ENCODE measurements around the gene FAM222A. TPM values are rescaled to one million over a fixed set of nuclear protein-coding genes. Genes with fewer than 3 reads are reported as not detected.
"Not testable (repeated sequence)": the region's sequence is repeated elsewhere in the genome, so short reads cannot be mapped to it uniquely, and the experiment has no call there.

FAM222A gene
- total RNA-seq, 1 experiment from 2014 or later: 2.8 TPM

DNA sequence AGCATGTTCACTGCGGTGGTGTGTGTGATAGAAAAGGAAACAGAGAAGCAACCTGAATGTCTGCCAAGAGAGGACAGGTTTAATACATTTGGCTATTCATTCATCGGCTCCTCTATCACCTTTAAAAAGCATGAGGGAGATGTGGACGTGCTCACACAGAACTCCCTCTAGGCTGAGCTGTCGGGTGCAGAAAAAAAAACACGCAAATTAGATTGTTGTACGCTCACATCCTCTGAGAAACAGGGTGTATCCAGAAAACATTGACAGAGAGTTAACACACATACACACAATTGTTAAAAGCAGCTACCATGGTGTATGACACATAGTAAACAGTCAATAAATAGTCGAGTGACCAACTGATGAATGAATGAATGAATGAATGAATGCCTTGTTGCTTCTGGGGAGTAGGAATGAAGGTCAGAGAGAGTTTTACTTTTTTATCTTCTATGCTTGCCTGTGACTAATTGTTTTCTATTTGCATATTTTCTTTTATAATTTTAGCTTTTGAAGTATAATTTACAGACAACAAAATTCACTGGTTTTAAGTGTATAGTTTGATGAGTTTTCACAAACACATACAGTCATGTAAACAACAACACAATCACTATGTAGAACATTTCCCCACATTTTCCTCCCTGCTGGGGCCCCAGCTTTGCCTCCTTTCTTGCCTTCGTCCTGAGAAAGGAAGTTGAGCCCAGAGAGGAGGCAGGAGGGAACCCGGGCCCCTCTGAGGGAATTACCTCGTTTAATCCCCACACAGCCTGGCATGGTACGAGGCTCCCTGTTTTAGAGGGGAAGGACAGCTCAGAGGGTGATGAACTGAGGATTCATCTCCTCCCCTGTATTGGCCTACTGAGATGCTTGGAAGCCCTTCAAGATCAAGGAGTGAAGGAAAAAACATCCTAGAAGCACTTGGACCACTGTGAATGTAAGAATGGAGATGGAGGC is 19.7 kb upstream of the FAM222A start:
- Histone ChIP-seq H3K4ac (ENCODE audit: low read depth, low read length) (no peak overlapping the region), H3K79me1 (ENCODE audit: insufficient read depth, low read depth, low read length, poor library complexity, severe bottlenecking) (no peaks in the 10 kb centered on the region), H4K20me1 (ENCODE audit: control insufficient read depth, insufficient read depth, insufficient read length) (no peaks in the 10 kb centered on the region), H2BK20ac (ENCODE audit: low read depth, low read length, poor library complexity, severe bottlenecking) (no peak overlapping the region), H3K79me2 (ENCODE audit: insufficient read depth, low read length) (no peaks in the 10 kb centered on the region), H2BK5ac (ENCODE audit: insufficient read length, low read length) (no peak overlapping the region), H2BK15ac (ENCODE audit: low read depth, low read length) (no peak overlapping the region), H2BK120ac (ENCODE audit: low read depth, low read length, poor library complexity, severe bottlenecking) (no peak overlapping the region), H2AFZ (ENCODE audit: low read length) (no peak overlapping the region), H2BK12ac (ENCODE audit: insufficient read length, low read depth, low read length) (no peak overlapping the region), H4K5ac (ENCODE audit: insufficient read length, low read depth, low read length) (no peak overlapping the region), H3K18ac (ENCODE audit: insufficient read length, low read depth, low read length) (no peak overlapping the region), H3K23ac (ENCODE audit: insufficient read length, low read depth, low read length) (no peak overlapping the region), H3K4me2 (ENCODE audit: insufficient read depth, insufficient read length, low read length) (no peak overlapping the region), H4K91ac (ENCODE audit: insufficient read length, low read depth, low read length) (no peak overlapping the region), H3T11ph (ENCODE audit: low read length) (no peak overlapping the region), H3K9me3 (ENCODE audit: control insufficient read depth, low read depth, low read length) (no peaks in the 10 kb centered on the region), H2AK5ac (ENCODE audit: insufficient read length, low read length) (no peak overlapping the region), H3K27me3 (ENCODE audit: insufficient read depth, low read length) (no peaks in the 10 kb centered on the region), H3K14ac (ENCODE audit: insufficient read depth, low read length) (no peak overlapping the region), H4K8ac (replicated peaks; ENCODE audit: insufficient read length, low read depth, low read length) (no peak overlapping the region), H3K9ac (ENCODE audit: extremely low read depth, insufficient read length, low read length) (no peak overlapping the region), H3K56ac (ENCODE audit: insufficient read length, low read depth, low read length) (no peak overlapping the region), H3K4me1 (ENCODE audit: insufficient read depth, low read length) (no peaks in the 10 kb centered on the region), H3K23me2 (ENCODE audit: insufficient read length, low read depth, low read length, poor library complexity, severe bottlenecking) (no peaks in the 10 kb centered on the region), H3K27ac (ENCODE audit: insufficient read length, low read depth, low read length) (no peak overlapping the region)
- Mint-ChIP-seq H3K27me3 (ENCODE audit: low read depth) (peaks cover 10% of the 10 kb centered on the region), H3K36me3 (ENCODE audit: insufficient read depth in 1 of 3, low read depth in 3 of 3) (no peaks in the 10 kb centered on the region), H3K4me1 (peaks cover 5 to 17% of the 10 kb centered on the region in 2 experiments), H3K9me3 (peaks cover 0 to 2% of the 10 kb centered on the region in 2 experiments; a peak in 1 of 5 replicates), H3K4me3 (no peak overlapping the region), H3K27ac (no peak overlapping the region; a peak in 1 of 7 replicates)
- TF ChIP-seq, protein P1, sequence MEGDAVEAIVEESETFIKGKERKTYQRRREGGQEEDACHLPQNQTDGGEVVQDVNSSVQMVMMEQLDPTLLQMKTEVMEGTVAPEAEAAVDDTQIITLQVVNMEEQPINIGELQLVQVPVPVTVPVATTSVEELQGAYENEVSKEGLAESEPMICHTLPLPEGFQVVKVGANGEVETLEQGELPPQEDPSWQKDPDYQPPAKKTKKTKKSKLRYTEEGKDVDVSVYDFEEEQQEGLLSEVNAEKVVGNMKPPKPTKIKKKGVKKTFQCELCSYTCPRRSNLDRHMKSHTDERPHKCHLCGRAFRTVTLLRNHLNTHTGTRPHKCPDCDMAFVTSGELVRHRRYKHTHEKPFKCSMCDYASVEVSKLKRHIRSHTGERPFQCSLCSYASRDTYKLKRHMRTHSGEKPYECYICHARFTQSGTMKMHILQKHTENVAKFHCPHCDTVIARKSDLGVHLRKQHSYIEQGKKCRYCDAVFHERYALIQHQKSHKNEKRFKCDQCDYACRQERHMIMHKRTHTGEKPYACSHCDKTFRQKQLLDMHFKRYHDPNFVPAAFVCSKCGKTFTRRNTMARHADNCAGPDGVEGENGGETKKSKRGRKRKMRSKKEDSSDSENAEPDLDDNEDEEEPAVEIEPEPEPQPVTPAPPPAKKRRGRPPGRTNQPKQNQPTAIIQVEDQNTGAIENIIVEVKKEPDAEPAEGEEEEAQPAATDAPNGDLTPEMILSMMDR (conservative IDR thresholded peaks at IDR 0.05): no peak
- no CpG with 5 or more reads among the region's 11 CpGs for WGBS (ENCODE audit: extremely low coverage, insufficient read length, low lambda C conversion rate)
- DNase-seq: no peak

DNA sequence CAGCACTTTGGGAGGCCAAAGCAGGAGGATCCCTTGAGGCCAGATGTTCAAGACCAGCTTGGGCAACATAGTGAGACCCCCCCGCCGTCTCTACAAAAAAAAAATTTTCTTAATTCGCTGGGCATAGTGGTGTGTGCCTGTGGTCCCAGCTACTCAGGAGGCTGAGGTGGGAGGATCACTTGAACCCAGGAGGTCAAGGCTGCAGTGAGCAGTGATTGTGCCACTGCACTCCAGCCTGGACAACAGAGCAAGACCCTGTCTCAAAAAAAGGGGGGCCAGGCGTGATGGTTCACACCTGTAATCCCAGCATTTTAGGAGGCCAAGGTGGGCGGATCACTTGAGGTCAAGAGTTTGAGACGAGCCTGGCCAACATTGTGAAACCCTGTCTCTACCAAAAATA is 19.0 kb upstream of the FAM222A start:
- not testable (repeated sequence) for H2BK120ac ChIP-seq (ENCODE audit: low read depth, low read length, poor library complexity, severe bottlenecking); H2BK15ac ChIP-seq (ENCODE audit: low read depth, low read length); H2AK5ac ChIP-seq (ENCODE audit: insufficient read length, low read length); H2BK20ac ChIP-seq (ENCODE audit: low read depth, low read length, poor library complexity, severe bottlenecking); H3K9me3 ChIP-seq (ENCODE audit: control insufficient read depth, low read depth, low read length); H3K36me3 Mint-ChIP-seq (ENCODE audit: insufficient read depth in 1 of 3, low read depth in 3 of 3); DNase-seq; H3K56ac ChIP-seq (ENCODE audit: insufficient read length, low read depth, low read length); H4K8ac ChIP-seq (replicated peaks; ENCODE audit: insufficient read length, low read depth, low read length); H3K4me3 Mint-ChIP-seq; H3K23ac ChIP-seq (ENCODE audit: insufficient read length, low read depth, low read length); H3K27me3 Mint-ChIP-seq (ENCODE audit: low read depth); H3K9me3 Mint-ChIP-seq; H3K4me2 ChIP-seq (ENCODE audit: insufficient read depth, insufficient read length, low read length); H3K79me1 ChIP-seq (ENCODE audit: insufficient read depth, low read depth, low read length, poor library complexity, severe bottlenecking); H3K14ac ChIP-seq (ENCODE audit: insufficient read depth, low read length); H3K4me1 ChIP-seq (ENCODE audit: insufficient read depth, low read length); H2AFZ ChIP-seq (ENCODE audit: low read length); H3K23me2 ChIP-seq (ENCODE audit: insufficient read length, low read depth, low read length, poor library complexity, severe bottlenecking); H3K9ac ChIP-seq (ENCODE audit: extremely low read depth, insufficient read length, low read length); H4K5ac ChIP-seq (ENCODE audit: insufficient read length, low read depth, low read length); H3K18ac ChIP-seq (ENCODE audit: insufficient read length, low read depth, low read length); H2BK5ac ChIP-seq (ENCODE audit: insufficient read length, low read length); H3K4ac ChIP-seq (ENCODE audit: low read depth, low read length); H3K27ac ChIP-seq (ENCODE audit: insufficient read length, low read depth, low read length); H4K20me1 ChIP-seq (ENCODE audit: control insufficient read depth, insufficient read depth, insufficient read length); H3T11ph ChIP-seq (ENCODE audit: low read length); H3K27ac Mint-ChIP-seq; H3K79me2 ChIP-seq (ENCODE audit: insufficient read depth, low read length); H4K91ac ChIP-seq (ENCODE audit: insufficient read length, low read depth, low read length); H2BK12ac ChIP-seq (ENCODE audit: insufficient read length, low read depth, low read length); H3K27me3 ChIP-seq (ENCODE audit: insufficient read depth, low read length)
- H3K4me1 Mint-ChIP-seq: peaks cover 5 to 19% of the 10 kb centered on the region in 2 experiments
- WGBS (ENCODE audit: extremely low coverage, insufficient read length, low lambda C conversion rate): no CpG with 5 or more reads among the region's 6 CpGs

All from H9 (cell line).